CD4-positive, alpha-beta memory T cell (primary cell): ENCODE measurements around the gene PDE6B. TPM values are rescaled to one million over a fixed set of nuclear protein-coding genes. Genes with fewer than 3 reads are reported as not detected.

Experiments
- CTCF ChIA-PET: fragments of 350-600 bp; sonication (Branson Sonifier 250); formaldehyde crosslinking; loops from one replicate; lab custom pipeline; 2021; ENCODE audit warnings: inconsistent platforms; ENCODE audit not compliant: partially characterized antibody; lab: Charles Lee
- POLR2A ChIA-PET: fragments of 350-600 bp; sonication (Branson Sonifier 250); formaldehyde crosslinking; loops from one replicate; lab custom pipeline; 2021; ENCODE audit not compliant: partially characterized antibody; lab: Charles Lee
- DNase-seq, 5 donors: peaks; one replicate each; pipeline versions ENCODE4 v3.0.0 to v3.0.0-alpha.2; 2020 to 2022; ENCODE audit warnings: mixed read lengths in 1 of 5
- H3K27ac ChIP-seq: one replicate; pipeline ENCODE4 v1.7.0; 2013; ENCODE audit warnings: low read depth, low read length
- H3K27me3 ChIP-seq: 2 replicates; pipeline ENCODE4 v1.7.0; 2013; ENCODE audit warnings: mild to moderate bottlenecking, low read length, moderate library complexity; ENCODE audit not compliant: insufficient read depth
- H3K36me3 ChIP-seq: 2 replicates; pipeline ENCODE4 v1.7.0; 2013; ENCODE audit warnings: mild to moderate bottlenecking, low read length, moderate library complexity; ENCODE audit not compliant: insufficient read depth
- H3K4me1 ChIP-seq: 2 replicates; pipeline ENCODE4 v1.7.0; 2013; ENCODE audit warnings: mild to moderate bottlenecking, low read length, moderate library complexity; ENCODE audit not compliant: insufficient read depth
- H3K4me3 ChIP-seq, 2 donors: one replicate each; pipeline ENCODE4 v1.7.0; 2013; ENCODE audit warnings: low read length in 2 of 2, mild to moderate bottlenecking in 1 of 2
- H3K9me3 ChIP-seq, 2 donors: one replicate each; pipeline ENCODE4 v1.7.0; 2013; ENCODE audit warnings: low read length in 2 of 2, control low read depth in 1 of 2; ENCODE audit not compliant: control insufficient read depth in 1 of 2
- H3K27ac Mint-ChIP-seq, 7 donors: one replicate each; pipeline ENCODE4 v1.8.0; 2020 to 2021; ENCODE audit warnings: mixed read lengths in 7 of 7, mild to moderate bottlenecking in 6 of 7, inconsistent platforms in 3 of 7, moderate library complexity in 3 of 7
- H3K27me3 Mint-ChIP-seq, 2 donors: one replicate each; pipeline ENCODE4 v1.8.0; 2020 to 2021; ENCODE audit warnings: mixed read lengths in 2 of 2
- H3K36me3 Mint-ChIP-seq, 2 donors: one replicate each; pipeline ENCODE4 v1.8.0; 2020 to 2021; ENCODE audit warnings: mixed read lengths in 2 of 2, inconsistent platforms in 1 of 2, mild to moderate bottlenecking in 1 of 2
- H3K4me1 Mint-ChIP-seq, 4 donors: one replicate each; pipeline ENCODE4 v1.8.0; 2020 to 2021; ENCODE audit warnings: mixed read lengths in 4 of 4, mild to moderate bottlenecking in 1 of 4
- H3K4me3 Mint-ChIP-seq, 8 donors: one replicate each; pipeline ENCODE4 v1.8.0; 2020 to 2021; ENCODE audit warnings: mixed read lengths in 8 of 8, mild to moderate bottlenecking in 7 of 8, moderate library complexity in 6 of 8, inconsistent platforms in 3 of 8
- H3K9me3 Mint-ChIP-seq, 8 donors: one replicate each; pipeline ENCODE4 v1.8.0; 2020 to 2021; ENCODE audit warnings: mixed read lengths in 8 of 8, mild to moderate bottlenecking in 5 of 8, inconsistent platforms in 3 of 8, moderate library complexity in 1 of 8
- intact Hi-C: fragments of 100-400 bp; cut with micrococcal nuclease; formaldehyde crosslinking; loops from one replicate; pipeline ENCODE4 v1.15.1; 2023
- polyA plus RNA-seq, 2 donors: library from polyadenylated mRNA; unstranded; fragments of 300-500 nt; fragmentation: Illumina TruSeq; gene quantifications; one replicate each; pipeline ENCODE4 v1.2.3, GENCODE V29; 2021
- total RNA-seq, 2 experiments: library from RNA; stranded (reverse); gene quantifications; one replicate each; pipeline ENCODE4 v1.2.3, GENCODE V29; 2021

The PDE6B gene
- total and polyA plus RNA-seq, 4 experiments from 2014 or later = 15.3 to 17.6 (median 15.7) TPM

GRCh38 chr4:651884-652642 is 26.7 kb downstream of the PDE6B start:
- H3K9me3 ChIP-seq = no peaks in the 10 kb centered on the region
- H3K36me3 Mint-ChIP-seq = no peaks in the 10 kb centered on the region
- no peaks in the 10 kb centered on the region for H3K27me3 ChIP-seq
- H3K9me3 Mint-ChIP-seq = peaks cover 0 to 2% (median 0%) of the 10 kb centered on the region in 8 donors
- ChIA-PET POLR2A (no interaction called here), CTCF (no interaction called here)
- no peak overlapping the region for H3K4me3 Mint-ChIP-seq
- H3K4me1 ChIP-seq = no peaks in the 10 kb centered on the region
- no peak overlapping the region for H3K27ac Mint-ChIP-seq
- intact Hi-C loops = no loop called here
- no peak overlapping the region for H3K4me3 ChIP-seq
- H3K27me3 Mint-ChIP-seq = peaks cover 1 to 3% of the 10 kb centered on the region in 2 donors
- no peaks in the 10 kb centered on the region for H3K36me3 ChIP-seq
- DNase-seq = no peak
- no peaks in the 10 kb centered on the region for H3K4me1 Mint-ChIP-seq
- no peak overlapping the region for H3K27ac ChIP-seq

GRCh38 chr4:653080-653821 is 27.9 kb downstream of the PDE6B start:
- CTCF ChIA-PET = no interaction called here
- no peaks in the 10 kb centered on the region for H3K27me3 ChIP-seq
- no peak overlapping the region for H3K4me3 ChIP-seq
- no peak for DNase-seq
- H3K27ac ChIP-seq = no peak overlapping the region
- Mint-ChIP-seq H3K4me3 (no peak overlapping the region), H3K9me3 (peaks cover 0 to 4% (median 0%) of the 10 kb centered on the region in 8 donors), H3K36me3 (no peaks in the 10 kb centered on the region), H3K4me1 (no peaks in the 10 kb centered on the region), H3K27me3 (peaks cover 1 to 3% of the 10 kb centered on the region in 2 donors), H3K27ac (no peak overlapping the region)
- intact Hi-C loops = no loop called here
- no peaks in the 10 kb centered on the region for H3K9me3 ChIP-seq
- POLR2A ChIA-PET = no interaction called here
- no peaks in the 10 kb centered on the region for H3K4me1 ChIP-seq
- H3K36me3 ChIP-seq = no peaks in the 10 kb centered on the region

GRCh38 chr4:653831-654502 is 28.6 kb downstream of the PDE6B start:
- Histone ChIP-seq H3K9me3 (no peaks in the 10 kb centered on the region), H3K27me3 (no peaks in the 10 kb centered on the region), H3K36me3 (no peaks in the 10 kb centered on the region), H3K4me1 (no peaks in the 10 kb centered on the region), H3K4me3 (no peak overlapping the region), H3K27ac (no peak overlapping the region)
- ChIA-PET POLR2A (no interaction called here), CTCF (no interaction called here)
- intact Hi-C loops = no loop called here
- no peak for DNase-seq
- Mint-ChIP-seq H3K4me1 (no peaks in the 10 kb centered on the region), H3K9me3 (peaks cover 0 to 4% (median 0%) of the 10 kb centered on the region in 8 donors), H3K36me3 (no peaks in the 10 kb centered on the region), H3K27ac (no peak overlapping the region), H3K4me3 (no peak overlapping the region), H3K27me3 (peaks cover 1 to 3% of the 10 kb centered on the region in 2 donors)

- no peaks in the 10 kb centered on the region for H3K36me3 Mint-ChIP-seq
- H3K27ac ChIP-seq = no peak overlapping the region
- CTCF ChIA-PET = no interaction called here
- peaks cover 0 to 2% (median 0%) of the 10 kb centered on the region in 8 donors for H3K9me3 Mint-ChIP-seq
- H3K27me3 Mint-ChIP-seq = peaks cover 1 to 3% of the 10 kb centered on the region in 2 donors
- no peak overlapping the region for H3K27ac Mint-ChIP-seq
- POLR2A ChIA-PET = no interaction called here
- no peak overlapping the region for H3K4me3 Mint-ChIP-seq
- intact Hi-C loops = no loop called here
- no peaks in the 10 kb centered on the region for H3K4me1 ChIP-seq
- no peaks in the 10 kb centered on the region for H3K36me3 ChIP-seq
- H3K4me3 ChIP-seq = no peak overlapping the region
- H3K27me3 ChIP-seq = no peaks in the 10 kb centered on the region
- H3K9me3 ChIP-seq = no peaks in the 10 kb centered on the region
- no peak for DNase-seq
- no peaks in the 10 kb centered on the region for H3K4me1 Mint-ChIP-seq
Measured at GRCh38 chr4:654503-654845, 29.1 kb downstream of the PDE6B start.

DNA sequence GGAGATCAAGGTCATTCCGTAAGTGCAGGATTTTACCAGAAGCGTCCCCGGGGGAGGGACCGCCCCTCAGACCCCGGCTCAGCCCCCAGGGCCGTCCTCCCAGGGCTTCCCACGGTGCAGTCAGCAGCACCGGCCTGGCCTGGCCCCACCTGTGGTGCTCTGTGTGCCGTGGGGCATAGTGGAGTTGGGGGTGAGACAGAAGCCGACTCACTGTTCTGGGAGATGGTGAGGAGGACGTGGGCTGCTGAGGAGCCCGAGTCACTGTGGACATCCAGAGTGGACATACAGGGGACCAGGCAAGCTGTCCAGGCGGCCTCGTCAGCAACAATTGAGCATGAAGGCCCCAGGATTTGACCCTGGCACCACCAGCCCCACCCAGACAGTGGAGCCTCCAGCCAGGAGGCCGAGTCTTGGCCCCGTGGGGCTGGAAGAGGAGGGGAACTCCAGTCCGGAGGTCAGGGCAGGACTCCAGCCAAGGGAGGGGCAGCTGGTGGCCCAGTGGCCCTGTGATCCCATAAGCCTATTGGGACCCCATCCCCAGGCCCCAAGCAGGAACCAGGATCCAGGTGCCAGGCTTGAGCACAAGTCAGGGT is 29.6 kb downstream of the PDE6B start:
- peak overlapping the region in 1 of 7 donors; percentile 23 for H3K27ac Mint-ChIP-seq
- H3K27me3 Mint-ChIP-seq = peaks cover 1 to 3% of the 10 kb centered on the region in 2 donors
- H3K27me3 ChIP-seq = no peaks in the 10 kb centered on the region
- H3K4me1 Mint-ChIP-seq = no peaks in the 10 kb centered on the region
- no peak overlapping the region for H3K4me3 ChIP-seq
- H3K27ac ChIP-seq = no peak overlapping the region
- ChIA-PET CTCF (no interaction called here), POLR2A (no interaction called here)
- H3K9me3 ChIP-seq = no peaks in the 10 kb centered on the region
- peaks cover 0 to 2% (median 0%) of the 10 kb centered on the region in 8 donors for H3K9me3 Mint-ChIP-seq
- peaks cover 0 to 3% of the 10 kb centered on the region in 2 donors for H3K36me3 Mint-ChIP-seq
- no peaks in the 10 kb centered on the region for H3K4me1 ChIP-seq
- H3K4me3 Mint-ChIP-seq = no peak overlapping the region
- H3K36me3 ChIP-seq = no peaks in the 10 kb centered on the region
- intact Hi-C loops = no loop called here
- DNase-seq = no peak

DNA sequence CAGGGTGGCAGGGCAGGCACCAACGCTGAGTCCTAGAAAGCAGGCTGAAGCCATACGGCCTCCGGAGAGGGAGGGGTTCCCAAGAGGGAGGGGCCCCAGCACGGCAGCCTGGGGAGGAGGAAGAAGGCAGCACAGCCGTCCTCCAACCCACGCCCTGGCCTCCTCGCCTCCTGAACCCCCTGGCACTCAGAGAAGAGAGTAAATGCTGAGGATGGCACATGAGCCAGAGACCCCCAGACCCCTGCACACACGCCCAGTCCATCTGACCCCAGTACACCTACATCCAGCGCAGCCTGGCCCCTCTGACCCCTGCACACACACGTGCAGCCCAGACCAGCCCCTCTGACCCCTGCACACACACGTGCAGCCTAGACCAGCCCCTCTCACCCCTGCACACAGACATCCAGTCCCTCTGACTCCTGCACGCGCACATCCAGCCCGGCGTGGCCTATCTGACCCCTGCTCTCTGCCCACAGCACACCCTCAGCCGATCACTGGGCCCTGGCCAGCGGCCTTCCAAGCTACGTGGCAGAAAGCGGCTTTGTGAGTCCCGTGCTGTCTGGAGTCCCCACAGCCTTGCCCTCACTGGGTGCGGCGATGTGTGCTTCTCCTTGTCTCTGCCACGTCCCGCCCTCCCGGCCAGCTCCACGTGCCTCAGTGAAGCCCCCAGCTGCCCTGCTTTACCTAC is 30.2 kb downstream of the PDE6B start:
- Mint-ChIP-seq H3K9me3 (peaks cover 0 to 3% (median 0%) of the 10 kb centered on the region in 8 donors), H3K36me3 (peaks cover 0 to 4% of the 10 kb centered on the region in 2 donors), H3K4me1 (peaks cover 0 to under 1% (median 0%) of the 10 kb centered on the region in 4 donors), H3K27me3 (peaks cover 1 to 3% of the 10 kb centered on the region in 2 donors), H3K27ac (no peak overlapping the region), H3K4me3 (no peak overlapping the region)
- H3K4me3 ChIP-seq = no peak overlapping the region
- POLR2A ChIA-PET = no interaction called here
- H3K27me3 ChIP-seq = no peaks in the 10 kb centered on the region
- H3K4me1 ChIP-seq = no peaks in the 10 kb centered on the region
- no peak for DNase-seq
- no peaks in the 10 kb centered on the region for H3K9me3 ChIP-seq
- intact Hi-C loops = no loop called here
- H3K27ac ChIP-seq = no peak overlapping the region
- CTCF ChIA-PET = no interaction called here
- H3K36me3 ChIP-seq = no peaks in the 10 kb centered on the region
